SK-N-SH (cell line): ENCODE data around the gene EFCAB8. TPM values are rescaled to one million over a fixed set of nuclear protein-coding genes. Genes with fewer than 3 reads are reported as not detected.

Source experiments
- CTCF ChIA-PET: fragments of 300-600, 350-600 bp; formaldehyde crosslinking; extraction: SDS; loops from one replicate; lab custom pipeline; 2021; lab: Yijun Ruan, JAX
- POLR2A ChIA-PET: fragments of 350-600 bp; sonication (Branson Sonifier 250); formaldehyde crosslinking; extraction: SDS; loops from one replicate; lab custom pipeline; 2020; ENCODE audit warnings: antibody characterized with exemption, inconsistent platforms; lab: Yijun Ruan, JAX
- DNase-seq: peaks from one replicate; pipeline ENCODE4 v3.0.0; 2012
- H2AFZ ChIP-seq: fragments of 200-600 bp; sonication (generic); 2 replicates; pipeline ENCODE4 v1.8.1; 2016; ENCODE audit warnings: antibody characterized with exemption, mild to moderate bottlenecking, low read depth
- H3F3A ChIP-seq: fragments of 200-600 bp; sonication (generic); replicated peaks from 2 replicates; pipeline ENCODE3; 2016; ENCODE audit warnings: antibody characterized with exemption, mild to moderate bottlenecking; ENCODE audit not compliant: insufficient read depth
- H3K27ac ChIP-seq, 2 experiments: fragments of 200-500 bp in 1 of 2; fragments of 200-600 bp in 1 of 2; sonication (Bioruptor generic) in 1 of 2; sonication (generic), shearing (Covaris generic) in 1 of 2; 2 replicates each; pipeline versions ENCODE4 v1.5.1 to v1.6.1; 2014 to 2016; ENCODE audit warnings: low read depth in 2 of 2, inconsistent platforms in 1 of 2, low read length in 1 of 2, mild to moderate bottlenecking in 1 of 2, mixed read lengths in 1 of 2
- H3K27me3 ChIP-seq: fragments of 200-600 bp; sonication (generic), shearing (Covaris generic); 2 replicates; pipeline ENCODE4 v1.6.1; 2016; ENCODE audit warnings: mixed run types; ENCODE audit not compliant: insufficient read depth
- H3K36me3 ChIP-seq, 2 experiments: fragments of 200-500 bp in 1 of 2; fragments of 200-600 bp in 1 of 2; sonication (Bioruptor generic) in 1 of 2; sonication (generic) in 1 of 2; replicated peaks in 1 of 2; 2 replicates each; pipeline versions ENCODE3 to v1.5.1; 2014 to 2016; ENCODE audit warnings: low read length in 1 of 2, mild to moderate bottlenecking in 1 of 2; ENCODE audit not compliant: insufficient read depth in 2 of 2, control insufficient read depth in 1 of 2
- H3K4me1 ChIP-seq, 2 experiments: fragments of 200-500 bp in 1 of 2; fragments of 200-600 bp in 1 of 2; sonication (Bioruptor generic) in 1 of 2; sonication (generic), shearing (Covaris generic) in 1 of 2; 2 replicates each; pipeline versions ENCODE4 v1.5.1 to v1.6.1; 2014 to 2016; ENCODE audit warnings: low read depth in 1 of 2, low read length in 1 of 2, mixed run types in 1 of 2; ENCODE audit not compliant: insufficient read depth in 2 of 2, control insufficient read depth in 1 of 2
- H3K4me2 ChIP-seq: fragments of 200-600 bp; sonication (generic), shearing (Covaris generic); 2 replicates; pipeline ENCODE4 v1.6.1; 2017; ENCODE audit warnings: mixed run types
- H3K4me3 ChIP-seq, 2 experiments: fragments of 200-500 bp in 1 of 2; fragments of 200-600 bp in 1 of 2; sonication (Bioruptor generic) in 1 of 2; sonication (generic), shearing (Covaris generic) in 1 of 2; 2 replicates each; pipeline versions ENCODE4 v1.5.1 to v1.8.1; 2014 to 2016; ENCODE audit warnings: low read depth in 2 of 2, inconsistent platforms in 1 of 2, low read length in 1 of 2, mild to moderate bottlenecking in 1 of 2, mixed read lengths in 1 of 2, moderate library complexity in 1 of 2
- H3K79me2 ChIP-seq: fragments of 200-600 bp; sonication (generic); 2 replicates; pipeline ENCODE4 v1.8.1; 2017; ENCODE audit warnings: mild to moderate bottlenecking; ENCODE audit not compliant: insufficient read depth
- H3K9ac ChIP-seq: fragments of 200-600 bp; sonication (generic); 2 replicates; pipeline ENCODE4 v1.6.1; 2017; ENCODE audit warnings: mixed run types
- H3K9me2 ChIP-seq: fragments of 200-600 bp; sonication (generic); 2 replicates; pipeline ENCODE4 v1.6.1; 2017; ENCODE audit warnings: mixed run types
- H3K9me3 ChIP-seq: fragments of 200-600 bp; sonication (generic); 2 replicates; pipeline ENCODE4 v1.6.1; 2017; ENCODE audit warnings: mixed run types, mild to moderate bottlenecking, moderate library complexity
- H4K20me1 ChIP-seq: fragments of 200-600 bp; sonication (generic); 2 replicates; pipeline ENCODE4 v1.6.1; 2017; ENCODE audit warnings: mild to moderate bottlenecking, mixed run types; ENCODE audit not compliant: insufficient read depth
- CHD2 ChIP-seq: fragments of 150-350 bp; IDR thresholded peaks from 2 replicates; pipeline ENCODE4 v1.6.1; 2018; ENCODE audit warnings: low read length; ENCODE audit not compliant: partially characterized antibody
- ELF1 ChIP-seq: IDR thresholded peaks from 2 replicates; pipeline ENCODE4 v1.4.0; 2012
- EP300 ChIP-seq, 2 experiments: IDR thresholded peaks; 2 replicates each; pipeline versions ENCODE4 v1.4.0 to v1.6.1; 2012; ENCODE audit warnings: borderline replicate concordance in 1 of 2, low read depth in 1 of 2, low read length in 1 of 2
- EZH2phosphoT487 ChIP-seq: fragments of 200-600 bp; sonication (generic); IDR thresholded peaks from 2 replicates; pipeline ENCODE4 v1.6.1; 2017; ENCODE audit warnings: low read depth, mixed run types, mild to moderate bottlenecking, antibody characterized with exemption, moderate library complexity, borderline replicate concordance
- FOXJ3 ChIP-seq: sonication (generic); formaldehyde crosslinking; IDR thresholded peaks from 2 replicates; pipeline ENCODE4 v1.5.1; 2020; ENCODE audit warnings: mild to moderate bottlenecking, missing genetic modification reagents
- FOXM1 ChIP-seq: IDR thresholded peaks from 2 replicates; pipeline ENCODE4 v1.4.0; 2012; ENCODE audit warnings: low read depth, mild to moderate bottlenecking
- JUND ChIP-seq: IDR thresholded peaks from 2 replicates; pipeline ENCODE4 v1.4.0; 2012
- MAX ChIP-seq: IDR thresholded peaks from 2 replicates; pipeline ENCODE4 v1.4.0; 2012; ENCODE audit warnings: low read depth
- MXI1 ChIP-seq: IDR thresholded peaks from 2 replicates; pipeline ENCODE4 v1.6.1; 2012; ENCODE audit warnings: mild to moderate bottlenecking, low read depth, low read length, improper control_type of control experiment
- NFIC ChIP-seq: IDR thresholded peaks from 2 replicates; pipeline ENCODE4 v1.4.0; 2012; ENCODE audit warnings: borderline replicate concordance
- POLR2AphosphoS5 ChIP-seq: IDR thresholded peaks from 2 replicates; pipeline ENCODE4 v1.6.1; 2012; ENCODE audit warnings: low read depth, low read length
- RAD21 ChIP-seq: IDR thresholded peaks from 2 replicates; pipeline ENCODE4 v1.6.1; 2012; ENCODE audit warnings: mild to moderate bottlenecking, low read length
- REST ChIP-seq: IDR thresholded peaks from 2 replicates; pipeline ENCODE4 v1.6.1; 2012; ENCODE audit warnings: mild to moderate bottlenecking, low read depth, low read length, moderate library complexity
- RFX5 ChIP-seq: IDR thresholded peaks from 2 replicates; pipeline ENCODE4 v1.6.1; 2012; ENCODE audit warnings: mild to moderate bottlenecking, improper control_type of control experiment, low read length
- RXRA ChIP-seq: IDR thresholded peaks from 2 replicates; pipeline ENCODE4 v1.4.0; 2012; ENCODE audit warnings: low read depth, mild to moderate bottlenecking, borderline replicate concordance
- TEAD4 ChIP-seq: IDR thresholded peaks from 2 replicates; pipeline ENCODE4 v1.4.0; 2012; ENCODE audit warnings: mild to moderate bottlenecking, borderline replicate concordance; ENCODE audit not compliant: insufficient read depth
- USF1 ChIP-seq: IDR thresholded peaks from 2 replicates; pipeline ENCODE4 v1.4.0; 2012; ENCODE audit warnings: low read depth, borderline replicate concordance
- USF2 ChIP-seq: fragments of 150-350 bp; IDR thresholded peaks from 2 replicates; pipeline ENCODE4 v1.6.1; 2017; ENCODE audit warnings: antibody characterized with exemption, low read length, low read depth, borderline replicate concordance
- YY1 ChIP-seq: IDR thresholded peaks from 2 replicates; pipeline ENCODE4 v1.4.0; 2012; ENCODE audit warnings: low read depth, mild to moderate bottlenecking
- ZBTB33 ChIP-seq: IDR thresholded peaks from 2 replicates; pipeline ENCODE4 v1.4.0; 2012; ENCODE audit warnings: low read depth, borderline replicate concordance
- WGBS: methylation state at CpG from one replicate; pipeline ENCODE4 v1.1.6; 2017; ENCODE audit warnings: low lambda C conversion rate; 5-methylcytosine and 5-hydroxymethylcytosine counted together
- polyA plus RNA-seq, 3 experiments: library from polyadenylated mRNA; depleted of rRNA; stranded (reverse); fragments of >200 nt; gene quantifications; 2 replicates each; pipeline ENCODE4 v1.2.3, GENCODE V29; 2012

Gene EFCAB8
- polyA plus RNA-seq, 1 of the 3 experiments (the other 2 are of a cell fraction): not detected

GRCh38 chr20:32978009-32978335 is 119.2 kb downstream of the EFCAB8 start:
- Histone ChIP-seq H3K4me3 (no peak overlapping the region), H2AFZ (no peak overlapping the region), H3K27ac (no peak overlapping the region), H3K4me2 (no peak overlapping the region), H3K9me2 (no peaks in the 10 kb centered on the region), H3K9me3 (no peaks in the 10 kb centered on the region), H3K4me1 (peaks cover 0 to 3% of the 10 kb centered on the region in 2 experiments; a peak in 1 of 4 replicates), H3K79me2 (no peaks in the 10 kb centered on the region), H3K9ac (no peak overlapping the region), H4K20me1 (no peaks in the 10 kb centered on the region), H3K36me3 (no peaks in the 10 kb centered on the region), H3F3A (no peaks in the 10 kb centered on the region), H3K27me3 (no peaks in the 10 kb centered on the region; the same call in 1 of the 2 replicates)
- DNase-seq: no peak
- WGBS: 33% methylated on average over 7 of the region's 7 CpGs
- ChIA-PET POLR2A (no interaction called here), CTCF (interaction anchor here (0.7 kb wide), 1 partner anchor 179 kb away, joined by 3 read pairs; no protein-coding TSS in a partner anchor)
- TF ChIP-seq ELF1 (no peak), MXI1 (no peak), POLR2AphosphoS5 (no peak), FOXJ3 (CRISPR knock-in tag) (no peak), CHD2 (no peak), EP300 (IDR thresholded peaks at IDR 0.05; ENCODE audit: borderline replicate concordance in 1 of 2, low read depth in 1 of 2, low read length in 1 of 2) (no peak), TEAD4 (no peak), RFX5 (no peak), NFIC (no peak), REST (no peak), USF2 (no peak), RAD21 (no peak), MAX (no peak), YY1 (no peak), ZBTB33 (no peak), FOXM1 (no peak), USF1 (no peak), EZH2phosphoT487 (no peak), RXRA (no peak), JUND (no peak)
